GM19395 (cell line): ENCODE measurements around the gene KIAA0513.

Experiments
- ATAC-seq: cut with Tn5 transposase; IDR thresholded peaks from one replicate; pipeline ENCODE4 v1.9.1; 2021; ENCODE audit warnings: mild to moderate bottlenecking, moderate library complexity; ENCODE audit not compliant: unreplicated experiment

The KIAA0513 gene

GRCh38 chr16:85128079-85128837 lies 100.7 kb downstream of the KIAA0513 start:
- ATAC-seq, result no peak

- no peak for ATAC-seq
These were observed 102.5 kb downstream of the KIAA0513 start for GRCh38 chr16:85129876-85130704.

GRCh38 chr16:85130705-85131028 lies 103.1 kb downstream of the KIAA0513 start:
- no peak for ATAC-seq

- no peak for ATAC-seq
These were observed 105.1 kb downstream of the KIAA0513 start for GRCh38 chr16:85132456-85133289.

GRCh38 chr16:85133290-85133599 lies 105.7 kb downstream of the KIAA0513 start:
- no peak for ATAC-seq

GRCh38 chr16:85134076-85134788 lies 106.6 kb downstream of the KIAA0513 start:
- no peak for ATAC-seq

GRCh38 chr16:85134789-85135142 lies 107.2 kb downstream of the KIAA0513 start:
- no peak for ATAC-seq

- no peak for ATAC-seq
These were observed 108.7 kb downstream of the KIAA0513 start for GRCh38 chr16:85136213-85136701.

GRCh38 chr16:85136702-85137322 lies 109.2 kb downstream of the KIAA0513 start:
- ATAC-seq, result no peak

- ATAC-seq, result no peak
These were observed 109.9 kb downstream of the KIAA0513 start for GRCh38 chr16:85137323-85138072.

- ATAC-seq, result no peak
These were observed 110.7 kb downstream of the KIAA0513 start for GRCh38 chr16:85138073-85138824.

GRCh38 chr16:85138825-85139627 lies 111.4 kb downstream of the KIAA0513 start:
- ATAC-seq, result no peak

- no peak for ATAC-seq
These were observed 112.3 kb downstream of the KIAA0513 start for GRCh38 chr16:85139881-85140339.

GRCh38 chr16:85140455-85141012 lies 112.9 kb downstream of the KIAA0513 start:
- no peak for ATAC-seq

GRCh38 chr16:85141491-85142128 lies 114.0 kb downstream of the KIAA0513 start:
- ATAC-seq, result no peak

GRCh38 chr16:85142129-85142513 lies 114.5 kb downstream of the KIAA0513 start:
- ATAC-seq, result no peak

- ATAC-seq, result no peak
These were observed 115.2 kb downstream of the KIAA0513 start for GRCh38 chr16:85142771-85143211.
